Measurements from ENCODE around the gene PEAK1. TPM values are rescaled to one million over a fixed set of nuclear protein-coding genes. Genes with fewer than 3 reads are reported as not detected.

The PEAK1 gene
- total RNA-seq, 4 donors from 2014 or later: 31.0 to 49.3 (median 35.0) TPM

- H3K4me3 ChIP-seq (replicated peaks in 1 of 3): no peak overlapping the region
- TF ChIP-seq CTCF (IDR thresholded peaks at IDR 0.05): no peak
- no peak for TF ChIP-seq POLR2A (IDR thresholded peaks at IDR 0.05)
- no peaks in the 10 kb centered on the region for H3K36me3 ChIP-seq
- intact Hi-C loops (cut with DNase I): no loop called here
- H3K27me3 ChIP-seq: no peaks in the 10 kb centered on the region
- 73 to 84% methylated on average over 1 of the region's 1 CpG for WGBS, 2 donors
- DNase-seq: no peak
- no peaks in the 10 kb centered on the region for H3K4me1 ChIP-seq
- H3K9me3 ChIP-seq: no peaks in the 10 kb centered on the region
- no peak overlapping the region for H3K27ac ChIP-seq
Observed at GRCh38 chr15:77329202-77329601, 90.7 kb downstream of the PEAK1 start.

- 81 to 85% methylated on average over 3 of the region's 3 CpGs for WGBS, 2 donors
- no peak for TF ChIP-seq CTCF (IDR thresholded peaks at IDR 0.05)
- no peak for TF ChIP-seq POLR2A (IDR thresholded peaks at IDR 0.05)
Observed at GRCh38 chr15:77327844-77328529, 91.9 kb downstream of the PEAK1 start.

GRCh38 chr15:77327168-77327567 is 92.7 kb downstream of the PEAK1 start:
- TF ChIP-seq CTCF (IDR thresholded peaks at IDR 0.05) (no peak), POLR2A (IDR thresholded peaks at IDR 0.05) (no peak)
- no peak for DNase-seq
- Histone ChIP-seq H3K4me1 (no peaks in the 10 kb centered on the region), H3K9me3 (no peaks in the 10 kb centered on the region), H3K4me3 (replicated peaks in 1 of 3) (no peak overlapping the region), H3K27ac (no peak overlapping the region), H3K27me3 (no peaks in the 10 kb centered on the region), H3K36me3 (no peaks in the 10 kb centered on the region)
- intact Hi-C loops (cut with DNase I): no loop called here
- 88% methylated on average over 2 of the region's 2 CpGs for WGBS, 2 donors

More at GRCh38 chr15:77327844-77328529, 91.9 kb downstream of the PEAK1 start:
- H3K27ac ChIP-seq: no peak overlapping the region
- H3K4me1 ChIP-seq: no peaks in the 10 kb centered on the region
- intact Hi-C loops (cut with DNase I): no loop called here
- no peaks in the 10 kb centered on the region for H3K27me3 ChIP-seq
- no peak overlapping the region for H3K4me3 ChIP-seq (replicated peaks in 1 of 3)
- DNase-seq: no peak
- no peaks in the 10 kb centered on the region for H3K36me3 ChIP-seq
- H3K9me3 ChIP-seq: no peaks in the 10 kb centered on the region

- Histone ChIP-seq H3K36me3 (no peaks in the 10 kb centered on the region), H3K27ac (no peak overlapping the region), H3K27me3 (no peaks in the 10 kb centered on the region), H3K4me1 (no peaks in the 10 kb centered on the region), H3K4me3 (replicated peaks in 1 of 3) (no peak overlapping the region), H3K9me3 (no peaks in the 10 kb centered on the region)
- no peak for DNase-seq
- intact Hi-C loops (cut with DNase I): no loop called here
- TF ChIP-seq POLR2A (IDR thresholded peaks at IDR 0.05) (no peak), CTCF (IDR thresholded peaks at IDR 0.05) (no peak)
- WGBS, 2 donors: 87 to 93% methylated on average over 2 of the region's 2 CpGs
Observed at GRCh38 chr15:77326366-77326765, 93.5 kb downstream of the PEAK1 start.

GRCh38 chr15:77312523-77312922 is 107.4 kb downstream of the PEAK1 start:
- no peaks in the 10 kb centered on the region for H3K36me3 ChIP-seq
- H3K4me1 ChIP-seq: peaks cover 0 to 8% of the 10 kb centered on the region in 2 donors
- H3K27ac ChIP-seq: no peak overlapping the region
- intact Hi-C loops (cut with DNase I): no loop called here
- TF ChIP-seq POLR2A (IDR thresholded peaks at IDR 0.05): no peak
- TF ChIP-seq CTCF (IDR thresholded peaks at IDR 0.05): no peak
- H3K9me3 ChIP-seq: no peaks in the 10 kb centered on the region
- WGBS, 2 donors: 65 to 75% methylated on average over 1 of the region's 1 CpG
- DNase-seq: no peak
- H3K4me3 ChIP-seq (replicated peaks in 1 of 3): no peak overlapping the region
- H3K27me3 ChIP-seq: no peaks in the 10 kb centered on the region
